ENCODE data around the gene FARSB.

DNA sequence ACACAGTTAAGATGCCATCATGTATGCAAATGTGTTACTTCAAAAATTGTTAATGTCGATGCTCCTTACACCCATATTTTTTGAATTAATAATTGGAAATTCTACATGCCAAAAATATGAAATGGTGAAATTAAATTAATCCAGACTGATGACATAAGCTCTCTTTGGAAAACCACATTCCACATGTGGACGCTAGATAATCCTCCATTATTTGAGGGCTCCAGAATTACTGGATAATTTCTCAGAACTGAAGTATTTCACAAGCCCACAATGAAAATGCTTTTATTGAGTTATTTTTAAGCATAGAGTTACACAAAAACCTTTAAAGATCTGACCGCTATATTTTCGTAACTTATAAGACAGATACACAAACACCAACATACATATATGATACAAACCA lies 47.8 kb downstream of the FARSB start:
- no peak for TF ChIP-seq EZH2 (IDR thresholded peaks at IDR 0.05; ENCODE audit: borderline replicate concordance, low read depth, low read length, poor library complexity, severe bottlenecking)
- TF ChIP-seq, protein P1, sequence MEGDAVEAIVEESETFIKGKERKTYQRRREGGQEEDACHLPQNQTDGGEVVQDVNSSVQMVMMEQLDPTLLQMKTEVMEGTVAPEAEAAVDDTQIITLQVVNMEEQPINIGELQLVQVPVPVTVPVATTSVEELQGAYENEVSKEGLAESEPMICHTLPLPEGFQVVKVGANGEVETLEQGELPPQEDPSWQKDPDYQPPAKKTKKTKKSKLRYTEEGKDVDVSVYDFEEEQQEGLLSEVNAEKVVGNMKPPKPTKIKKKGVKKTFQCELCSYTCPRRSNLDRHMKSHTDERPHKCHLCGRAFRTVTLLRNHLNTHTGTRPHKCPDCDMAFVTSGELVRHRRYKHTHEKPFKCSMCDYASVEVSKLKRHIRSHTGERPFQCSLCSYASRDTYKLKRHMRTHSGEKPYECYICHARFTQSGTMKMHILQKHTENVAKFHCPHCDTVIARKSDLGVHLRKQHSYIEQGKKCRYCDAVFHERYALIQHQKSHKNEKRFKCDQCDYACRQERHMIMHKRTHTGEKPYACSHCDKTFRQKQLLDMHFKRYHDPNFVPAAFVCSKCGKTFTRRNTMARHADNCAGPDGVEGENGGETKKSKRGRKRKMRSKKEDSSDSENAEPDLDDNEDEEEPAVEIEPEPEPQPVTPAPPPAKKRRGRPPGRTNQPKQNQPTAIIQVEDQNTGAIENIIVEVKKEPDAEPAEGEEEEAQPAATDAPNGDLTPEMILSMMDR (conservative IDR thresholded peaks at IDR 0.05; ENCODE audit: low read depth, low read length), result no peak
